Femur (tissue), 1 donor: ENCODE results near the gene TCHHL1.
A peak's percentile ranks its signal among the peaks of the same experiment; 100 is the strongest.

ENCODE experiments used
- DNase-seq: peaks from one replicate; pipeline ENCODE4 v3.0.0-alpha.2; 2017

Gene TCHHL1

GRCh38 chr1:152089014-152089674 lies at the start of gene TCHHL1:
Gene TCHHL1, minus strand, starts transcription at chr1:152089064. Its CDS starts 921 bp downstream, at chr1:152088143.
- DNase-seq: no peak

- DNase-seq: no peak
Observed at GRCh38 chr1:152137215-152137614, 48.4 kb upstream of the TCHHL1 start.

- no peak for DNase-seq
Observed at GRCh38 chr1:152130186-152130585, 41.3 kb upstream of the TCHHL1 start.

GRCh38 chr1:152127673-152128072 lies 38.8 kb upstream of the TCHHL1 start:
- no peak for DNase-seq

- no peak for DNase-seq
Observed at GRCh38 chr1:152125834-152126443, 37.1 kb upstream of the TCHHL1 start.

- DNase-seq: no peak
Observed at GRCh38 chr1:152118915-152119314, 30.1 kb upstream of the TCHHL1 start.

GRCh38 chr1:152115344-152115743 lies 26.5 kb upstream of the TCHHL1 start, which contains the start of gene TCHH:
Gene TCHH, minus strand, starts transcription at chr1:152115444. Its CDS starts 1,364 bp downstream, at chr1:152114080.
- no peak for DNase-seq

- DNase-seq: no peak
Observed at GRCh38 chr1:152112885-152113432, 24.1 kb upstream of the TCHHL1 start.

GRCh38 chr1:152112101-152112884 lies 23.4 kb upstream of the TCHHL1 start:
- DNase-seq: no peak

GRCh38 chr1:152111515-152111968 lies 22.7 kb upstream of the TCHHL1 start:
- peak; percentile 37 for DNase-seq

GRCh38 chr1:152110860-152111514 lies 22.1 kb upstream of the TCHHL1 start:
- DNase-seq: peak; percentile 28

GRCh38 chr1:152110365-152110859 lies 21.5 kb upstream of the TCHHL1 start:
- no peak for DNase-seq

GRCh38 chr1:152109998-152110294 lies 21.1 kb upstream of the TCHHL1 start:
- DNase-seq: no peak

GRCh38 chr1:152109231-152109997 lies 20.6 kb upstream of the TCHHL1 start:
- no peak for DNase-seq

GRCh38 chr1:152108882-152109222 lies 20.0 kb upstream of the TCHHL1 start:
- DNase-seq: no peak

- no peak for DNase-seq
Observed at GRCh38 chr1:152107984-152108881, 19.4 kb upstream of the TCHHL1 start.

GRCh38 chr1:152107031-152107983 lies 18.4 kb upstream of the TCHHL1 start:
- DNase-seq: no peak

- DNase-seq: no peak
Observed at GRCh38 chr1:152104854-152105253, 16.0 kb upstream of the TCHHL1 start.

- DNase-seq: no peak
Observed at GRCh38 chr1:152096931-152097330, 8.1 kb upstream of the TCHHL1 start.

GRCh38 chr1:152086760-152087159 lies 2.1 kb downstream of the TCHHL1 start:
- no peak for DNase-seq
